Dermis blood vessel endothelial cell (primary cell): ENCODE results near the gene SMARCAL1. TPM values are rescaled to one million over a fixed set of nuclear protein-coding genes. Genes with fewer than 3 reads are reported as not detected.

Source experiments
- DNase-seq: peaks from one replicate; pipeline ENCODE4 v3.0.0; 2010
- total RNA-seq: library from RNA; depleted of rRNA; stranded (reverse); fragments of >200 nt; gene quantifications from 2 replicates; pipeline ENCODE4 v1.2.3, GENCODE V29; 2014

SMARCAL1 gene
- total RNA-seq, 1 donor from 2014 or later: 18.5 TPM

- no peak for DNase-seq
Observed at GRCh38 chr2:216477283-216478035, 65.2 kb downstream of the SMARCAL1 start.

DNA sequence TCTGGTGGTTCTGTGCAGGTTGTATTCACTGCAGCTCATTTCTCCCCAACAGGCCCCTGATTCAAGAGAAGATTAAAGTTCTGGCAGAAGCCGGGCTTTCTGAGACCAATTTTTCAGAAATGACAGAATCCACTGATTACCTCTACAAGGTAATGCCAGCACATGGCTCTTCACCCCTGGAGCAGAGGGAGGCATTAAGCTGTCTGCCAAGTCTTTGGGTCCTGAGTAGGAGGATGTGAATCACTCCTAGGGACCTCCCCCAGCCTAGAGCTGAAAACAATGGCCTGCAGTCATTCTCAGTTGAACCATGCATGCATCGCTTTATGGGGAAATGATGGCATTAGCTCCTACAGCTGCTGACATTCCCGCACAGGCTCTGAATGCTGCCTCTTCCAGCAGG lies 65.9 kb downstream of the SMARCAL1 start:
- DNase-seq: peak; percentile 98

DNA sequence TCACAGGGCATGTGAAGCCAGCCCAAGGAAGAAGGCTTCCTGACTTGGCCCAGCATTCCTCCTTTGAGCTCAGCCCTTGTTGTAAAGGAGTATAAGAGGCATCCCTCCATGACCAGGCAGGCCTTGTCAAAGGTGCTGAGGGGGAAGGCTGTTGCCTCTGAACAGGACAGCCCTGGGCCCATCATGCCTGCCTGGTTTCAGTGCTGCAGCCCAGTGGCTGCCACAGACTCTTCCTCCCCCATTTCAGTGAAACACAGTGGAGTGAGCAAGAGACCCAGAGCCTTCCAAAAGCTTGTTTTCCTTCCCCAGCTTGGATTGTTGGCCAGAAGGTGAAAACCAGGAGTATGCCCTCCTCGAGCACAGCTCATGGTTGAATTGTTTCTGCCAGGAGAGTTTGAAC lies 66.5 kb downstream of the SMARCAL1 start:
- no peak for DNase-seq

DNA sequence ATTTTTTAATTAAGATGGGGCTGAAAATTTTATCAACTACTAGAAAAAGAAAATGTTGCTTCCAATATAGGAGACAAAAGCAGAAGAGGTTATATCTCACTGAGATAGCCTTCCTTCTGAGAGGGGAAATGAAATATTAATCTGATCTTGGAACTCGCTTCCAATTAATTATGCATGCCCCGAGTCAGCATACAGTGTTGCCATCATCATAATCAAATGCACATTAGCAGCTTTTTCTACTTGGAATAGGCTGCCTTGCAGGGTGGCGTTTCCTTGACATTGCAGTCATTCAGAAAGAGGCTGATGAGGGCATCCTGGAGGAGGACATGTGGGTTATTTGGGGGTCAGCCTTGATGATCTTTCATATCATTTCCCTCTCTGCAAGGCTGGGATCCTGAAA lies 67.9 kb downstream of the SMARCAL1 start:
- no peak for DNase-seq

- DNase-seq: no peak
Observed at GRCh38 chr2:216482640-216483039, 70.4 kb downstream of the SMARCAL1 start.

DNA sequence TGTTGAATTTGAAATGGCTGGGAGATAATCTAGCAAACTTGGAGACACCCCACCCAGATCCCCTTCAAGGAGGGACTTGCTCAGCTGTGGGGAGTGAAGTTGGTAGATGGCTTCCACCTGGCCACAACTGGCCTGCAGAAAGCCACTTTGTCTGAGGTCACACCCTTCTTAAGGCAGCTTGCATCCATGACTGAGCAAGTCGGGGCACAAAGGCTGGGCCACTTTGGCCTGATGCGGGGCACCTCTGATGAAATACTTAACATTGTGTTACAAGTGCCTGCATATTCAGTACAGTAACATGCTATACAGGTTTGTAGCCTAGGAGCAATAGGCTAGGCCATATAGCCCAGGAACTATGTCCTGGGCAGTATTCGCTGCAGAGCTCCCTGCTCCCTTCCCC lies 73.0 kb downstream of the SMARCAL1 start:
- DNase-seq: no peak

DNA sequence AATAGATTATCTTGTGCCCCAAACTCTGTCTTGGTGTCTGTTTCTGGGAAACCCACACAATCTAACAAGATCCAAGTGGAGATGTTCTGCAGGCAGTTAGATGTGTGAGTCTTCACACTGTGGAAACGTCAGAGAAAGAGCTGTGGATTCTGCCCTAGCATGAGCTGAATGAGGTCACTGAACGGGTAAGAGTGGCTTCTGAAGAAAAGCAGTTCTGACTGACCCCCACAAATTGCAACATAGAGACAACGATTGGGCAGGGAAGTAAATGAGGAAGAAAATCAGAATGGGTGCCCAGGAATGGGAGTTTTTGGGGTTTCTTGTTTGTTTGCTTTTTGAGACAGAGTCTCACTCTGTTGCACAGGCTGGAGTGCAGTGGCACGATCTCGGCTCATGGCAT lies 73.5 kb downstream of the SMARCAL1 start:
- DNase-seq: no peak

DNA sequence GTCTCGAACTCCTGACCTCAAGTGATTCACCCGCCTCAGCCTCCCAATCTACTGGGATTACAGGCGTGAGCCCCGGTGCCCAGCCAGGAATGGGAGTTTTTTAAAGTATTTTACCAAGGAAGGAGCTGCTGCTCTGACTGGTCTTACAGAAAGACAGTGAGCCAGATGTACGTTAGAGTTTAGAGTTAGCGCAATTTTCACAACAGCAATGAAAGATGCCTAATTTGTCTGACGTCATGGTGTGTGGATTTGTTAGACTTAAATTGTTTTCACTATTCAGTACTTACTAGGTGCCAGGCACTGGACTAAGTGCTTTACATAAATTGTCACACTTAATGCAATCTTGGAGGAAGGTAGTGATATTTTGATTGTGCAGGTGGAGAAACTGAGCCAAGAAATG lies 74.0 kb downstream of the SMARCAL1 start:
- no peak for DNase-seq

DNA sequence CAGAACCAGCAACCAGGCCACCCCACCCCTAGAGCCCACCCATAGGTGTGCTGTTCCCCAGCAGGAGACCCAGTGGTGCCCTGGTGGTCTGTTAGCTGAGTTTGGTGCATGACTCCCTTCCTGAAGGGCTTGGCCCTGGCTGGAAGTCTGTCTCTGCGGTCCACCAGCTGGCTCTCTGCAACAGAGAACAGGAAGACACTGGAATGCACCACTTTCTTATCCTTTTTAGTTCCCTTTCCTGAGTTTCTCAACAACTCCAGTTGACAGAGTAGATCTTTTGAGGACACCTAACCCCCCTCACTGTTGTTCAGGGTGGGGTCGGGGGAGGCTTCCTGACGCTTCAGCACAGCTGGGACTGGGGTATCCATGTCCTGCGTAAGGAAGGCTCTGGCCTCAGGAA lies 74.4 kb downstream of the SMARCAL1 start:
- peak; percentile 45 for DNase-seq

DNA sequence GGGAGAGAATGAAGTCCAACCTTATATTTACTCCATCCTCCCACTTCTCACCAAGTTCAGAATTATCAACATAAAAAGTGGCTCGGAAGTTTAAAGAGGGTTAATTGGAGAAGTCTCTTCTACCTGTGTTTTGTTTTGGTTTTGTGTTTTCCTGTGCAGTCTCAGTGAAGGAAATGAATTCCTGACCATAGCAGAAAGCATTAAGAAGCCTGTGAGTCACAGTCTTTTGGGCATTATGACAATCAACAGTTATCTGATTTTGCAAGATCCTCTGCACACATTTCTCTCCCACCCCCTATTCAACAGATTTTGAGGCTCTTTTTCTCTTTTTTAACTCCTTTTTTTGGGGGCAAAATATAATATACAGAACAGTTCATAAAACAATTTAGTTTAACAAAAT lies 77.8 kb downstream of the SMARCAL1 start:
- peak; percentile 68 for DNase-seq

- no peak for DNase-seq
Observed at GRCh38 chr2:216491793-216492596, 79.7 kb downstream of the SMARCAL1 start.

DNA sequence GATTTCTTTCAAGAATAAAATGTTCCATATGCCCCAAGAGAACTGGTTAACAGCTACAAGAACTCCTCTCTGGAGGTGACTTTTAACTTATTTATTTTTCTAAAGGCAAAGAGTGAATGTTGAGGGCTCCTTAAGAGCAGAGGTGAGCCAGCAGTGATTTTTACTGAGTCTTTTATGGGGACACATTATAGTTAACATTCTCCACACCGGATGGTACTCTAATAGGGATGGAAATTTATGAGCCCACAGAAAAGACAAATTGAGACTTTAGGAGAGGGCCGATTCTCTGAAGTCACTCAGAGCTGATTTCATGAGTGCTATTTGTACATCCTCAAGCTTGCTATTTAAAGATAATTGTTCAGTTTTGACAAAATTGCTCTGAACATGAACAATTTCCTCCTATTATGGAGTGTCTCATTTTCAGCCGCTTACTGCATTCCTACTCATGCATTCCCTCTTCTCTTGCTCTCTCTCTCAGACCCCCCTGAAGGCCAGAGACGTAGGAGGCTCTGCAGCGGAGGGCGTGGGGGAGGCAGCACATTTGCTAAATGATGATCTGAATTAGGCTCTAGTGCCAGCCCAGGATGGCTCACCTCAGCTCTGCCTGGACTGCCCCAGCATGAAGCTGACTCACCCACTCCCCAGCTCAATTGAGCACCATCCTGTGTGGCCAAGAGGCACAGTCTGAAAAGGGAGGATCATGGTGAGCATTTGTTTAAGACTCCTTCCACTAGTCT lies 80.5 kb downstream of the SMARCAL1 start:
- peak; percentile 74 for DNase-seq

DNA sequence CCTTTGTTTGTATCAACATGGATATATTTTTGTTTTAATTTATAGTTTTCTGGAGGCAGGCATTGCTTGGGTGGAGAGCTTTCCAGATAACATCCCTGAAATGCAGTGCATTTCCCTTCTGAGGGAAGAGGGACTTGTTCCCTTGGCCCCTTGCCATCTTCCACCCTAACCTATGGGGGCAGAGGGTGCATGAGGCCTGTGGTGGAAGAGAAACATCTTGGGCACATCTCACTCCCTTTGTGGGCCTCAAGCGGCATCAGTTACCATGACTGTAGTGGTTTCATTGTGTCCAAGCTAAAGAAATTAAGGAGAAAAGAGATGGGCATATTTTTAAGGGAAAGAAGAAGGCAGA lies 81.0 kb downstream of the SMARCAL1 start:
- DNase-seq: no peak

GRCh38 chr2:216495656-216496055 lies 83.4 kb downstream of the SMARCAL1 start:
- peak; percentile 74 for DNase-seq

DNA sequence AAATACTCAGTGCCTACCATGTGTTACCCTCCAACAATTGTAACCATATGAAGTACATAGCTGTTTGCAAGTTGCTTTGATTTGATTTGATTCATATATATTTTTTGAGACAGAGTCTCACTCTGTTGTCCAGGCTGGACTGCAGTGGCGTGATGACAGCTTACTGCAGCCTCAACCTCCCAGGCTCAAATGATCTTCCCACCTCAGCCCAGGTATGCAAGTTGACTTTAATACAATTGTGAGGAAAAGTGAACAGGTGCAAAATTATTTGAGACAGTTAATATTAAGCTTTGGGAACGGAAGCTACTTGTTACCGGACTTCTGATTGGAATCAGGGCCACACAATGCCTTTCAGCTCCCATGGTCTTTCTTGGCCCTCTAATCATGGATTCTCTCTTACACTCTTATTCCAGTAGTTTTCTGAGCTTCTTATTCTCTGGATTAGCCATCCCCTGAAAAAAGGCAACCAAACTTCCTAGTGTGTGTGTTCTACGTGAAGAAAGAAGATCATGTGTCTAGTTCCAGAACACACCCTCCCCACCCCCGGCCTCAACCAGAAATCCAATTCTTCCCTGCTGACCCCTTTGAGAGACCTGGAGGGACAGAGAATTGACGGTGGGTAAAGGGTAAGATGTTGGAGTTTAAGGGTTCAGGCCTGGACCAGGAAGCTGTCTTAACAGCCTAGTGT lies 85.2 kb downstream of the SMARCAL1 start:
- DNase-seq: no peak

DNA sequence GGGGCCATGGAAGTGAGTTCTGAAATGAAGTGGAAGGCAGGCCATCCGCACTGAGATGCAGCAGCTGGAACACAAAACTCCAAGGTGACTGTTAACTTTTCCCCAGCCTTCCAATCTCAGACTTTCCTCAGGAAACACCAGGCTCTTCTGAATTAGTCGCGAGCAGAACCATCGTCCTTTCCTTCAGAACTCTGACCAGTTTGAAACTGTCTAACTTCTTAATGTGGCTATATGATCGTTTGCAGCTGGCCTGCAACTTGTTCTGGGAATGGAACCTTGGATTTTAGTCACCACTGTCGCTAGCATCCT lies 85.7 kb downstream of the SMARCAL1 start:
- no peak for DNase-seq

- DNase-seq: peak; percentile 98
Observed at GRCh38 chr2:216498379-216499352, 86.4 kb downstream of the SMARCAL1 start, which contains the start of gene RPL37A. RPL37A (plus strand) TSS chr2:216498844; CDS start chr2:216498875, 31 bp downstream.

DNA sequence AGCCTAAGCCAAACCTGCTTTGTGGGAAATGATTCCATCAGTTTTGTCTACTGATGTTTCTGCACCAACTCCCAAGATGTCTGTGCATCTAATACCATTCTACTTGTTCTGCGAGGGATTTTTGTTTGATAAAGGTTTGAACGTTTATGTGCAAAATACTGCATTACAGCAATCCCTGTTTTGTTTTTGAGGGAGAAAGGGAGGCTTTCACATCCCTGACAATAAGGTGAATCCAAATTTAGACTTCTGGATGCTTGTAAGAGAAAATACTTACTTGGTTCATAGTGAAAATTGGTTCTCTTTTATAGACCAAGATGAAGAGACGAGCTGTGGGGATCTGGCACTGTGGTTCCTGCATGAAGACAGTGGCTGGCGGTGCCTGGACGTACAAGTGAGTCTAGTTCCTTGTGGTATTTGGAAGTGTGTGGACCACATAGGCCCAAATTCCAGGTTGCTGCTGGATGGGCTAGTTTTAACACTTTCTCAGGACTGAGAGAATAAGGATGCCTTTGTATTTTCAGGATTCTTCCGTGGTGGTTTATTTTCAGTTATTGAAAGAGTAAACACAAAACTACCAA lies 87.4 kb downstream of the SMARCAL1 start:
- DNase-seq: no peak

DNA sequence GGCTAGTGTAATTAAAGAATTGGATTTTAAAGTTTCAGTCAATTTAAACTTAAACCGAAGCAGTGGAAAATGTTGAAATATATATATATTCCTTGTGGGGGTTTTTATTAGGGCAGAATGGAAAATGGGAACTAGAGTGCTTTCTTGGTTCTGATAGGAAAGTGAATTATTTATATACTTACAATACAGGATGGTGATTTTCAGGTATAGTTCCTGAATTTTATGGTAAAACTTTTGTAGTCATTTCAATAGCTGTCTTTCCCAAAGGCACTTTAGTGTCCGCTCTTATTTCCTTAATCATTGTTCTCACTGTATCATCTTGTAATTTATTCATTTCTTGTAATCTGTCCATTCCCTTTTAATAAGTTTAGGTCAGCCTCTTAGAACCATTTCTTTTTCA lies 88.3 kb downstream of the SMARCAL1 start:
- DNase-seq: no peak

DNA sequence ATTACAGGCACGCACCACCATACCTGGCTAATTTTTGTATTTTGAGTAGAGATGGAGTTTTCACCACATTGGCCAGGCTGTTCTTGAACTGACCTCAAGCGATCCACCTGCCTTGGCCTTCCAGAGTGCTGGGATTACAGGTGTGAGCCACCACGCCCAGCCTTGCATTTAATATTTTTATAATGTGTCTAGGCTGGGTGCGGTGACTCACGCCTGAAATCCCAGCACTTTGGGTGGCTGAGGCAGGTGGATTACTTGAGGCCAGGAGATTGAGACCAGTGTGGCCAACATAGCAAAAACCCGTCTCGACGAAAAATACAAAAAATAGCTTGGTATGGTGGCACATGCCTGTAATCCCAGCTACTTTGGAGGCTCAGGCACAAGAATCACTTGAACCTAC lies 89.6 kb downstream of the SMARCAL1 start:
- DNase-seq: no peak
